Adrenal gland (tissue), 5 donors: Measurements from ENCODE around the gene EPN3.

Source experiments
- CTCF ChIP-seq, 6 experiments: fragments of 450-650 bp in 4 of 6; fragments of 200-600 bp in 2 of 6; sonication (generic) in 1 of 6; IDR thresholded peaks; 1 replicate in 5 of 6; 2 replicates in 1 of 6; pipeline versions ENCODE4 v1.5.1 to v1.8.0; 2016 to 2021; ENCODE audit warnings: antibody characterized with exemption in 6 of 6, mild to moderate bottlenecking in 2 of 6, moderate library complexity in 1 of 6
- POLR2A ChIP-seq, 2 donors: fragments of 450-650 bp; IDR thresholded peaks; one replicate each; pipeline ENCODE4 v1.6.1; 2017; ENCODE audit warnings: antibody characterized with exemption in 2 of 2, mild to moderate bottlenecking in 2 of 2, moderate library complexity in 1 of 2
- donor health status: DM: no; HTN: no; CAD: no.

- TF ChIP-seq CTCF (IDR thresholded peaks at IDR 0.05): no peak
- no peak for TF ChIP-seq POLR2A (IDR thresholded peaks at IDR 0.05)
Measured at GRCh38 chr17:50582741-50583140, 50.2 kb downstream of the EPN3 start.
